Measurements from ENCODE around the gene FMN1. TPM values are rescaled to one million over a fixed set of nuclear protein-coding genes. Genes with fewer than 3 reads are reported as not detected.

FMN1 gene
- total and polyA plus RNA-seq, 2 experiments from 2014 or later = 0.93 to 2.2 TPM

- peak overlapping the region; percentile 2 for H3K4me2 ChIP-seq (ENCODE audit: unreplicated experiment)
- H3K4me3 ChIP-seq = no peak overlapping the region
- DNase-seq = peak; percentile 45
- H3K79me2 ChIP-seq (ENCODE audit: insufficient read depth) = no peaks in the 10 kb centered on the region
- no peak for TF ChIP-seq EZH2phosphoT487 (IDR thresholded peaks at IDR 0.05; ENCODE audit: insufficient read depth, low read depth)
- TF ChIP-seq EZH2 (IDR thresholded peaks at IDR 0.05; ENCODE audit: insufficient read depth, poor library complexity, severe bottlenecking) = no peak
- no peak overlapping the region for H3K9ac ChIP-seq
- no peaks in the 10 kb centered on the region for H3K36me3 ChIP-seq (ENCODE audit: low read depth)
- peaks cover 21% of the 10 kb centered on the region for H3K4me1 ChIP-seq (ENCODE audit: insufficient read depth)
- H3K27ac ChIP-seq = 0 out of 2 replicates have a peak overlapping the region, but pooled peaks have one; percentile 6
- H4K20me1 ChIP-seq (ENCODE audit: insufficient read depth) = no peaks in the 10 kb centered on the region
- peaks cover 21% of the 10 kb centered on the region for H3F3A ChIP-seq (ENCODE audit: insufficient read depth)
- peaks cover 3% of the 10 kb centered on the region; the same call in 1 of the 2 replicates for H3K9me2 ChIP-seq (ENCODE audit: insufficient read depth)
- no peaks in the 10 kb centered on the region for H3K9me3 ChIP-seq (ENCODE audit: low read depth)
- no peaks in the 10 kb centered on the region for H3K27me3 ChIP-seq (replicated peaks; ENCODE audit: insufficient read depth)
- peak overlapping the region; percentile 32; the same call in 1 of the 2 replicates for H2AFZ ChIP-seq
- in situ Hi-C loops (cut with MboI) = no loop called here
Observed at GRCh38 chr15:32893421-32893820, 301.1 kb downstream of the FMN1 start.

GRCh38 chr15:32889214-32889613 lies 305.3 kb downstream of the FMN1 start:
- in situ Hi-C loops (cut with MboI) = no loop called here
- no peak for TF ChIP-seq EZH2 (IDR thresholded peaks at IDR 0.05; ENCODE audit: insufficient read depth, poor library complexity, severe bottlenecking)
- no peak for TF ChIP-seq EZH2phosphoT487 (IDR thresholded peaks at IDR 0.05; ENCODE audit: insufficient read depth, low read depth)
- Histone ChIP-seq H4K20me1 (ENCODE audit: insufficient read depth) (no peaks in the 10 kb centered on the region), H3K4me3 (no peak overlapping the region), H3K9me2 (ENCODE audit: insufficient read depth) (no peaks in the 10 kb centered on the region), H3K27me3 (replicated peaks; ENCODE audit: insufficient read depth) (no peaks in the 10 kb centered on the region), H2AFZ (no peak overlapping the region), H3K27ac (no peak overlapping the region), H3K9ac (no peak overlapping the region), H3K79me2 (ENCODE audit: insufficient read depth) (no peaks in the 10 kb centered on the region), H3K4me2 (ENCODE audit: unreplicated experiment) (no peak overlapping the region), H3K36me3 (ENCODE audit: low read depth) (no peaks in the 10 kb centered on the region), H3K4me1 (ENCODE audit: insufficient read depth) (peaks cover 37% of the 10 kb centered on the region), H3K9me3 (ENCODE audit: low read depth) (no peaks in the 10 kb centered on the region), H3F3A (ENCODE audit: insufficient read depth) (peaks cover 35% of the 10 kb centered on the region)
- 54 to 58% methylated on average over 3 of the region's 3 CpGs for WGBS, 2 experiments (ENCODE audit: low coverage in 1 of 2, low lambda C conversion rate in 2 of 2, missing lambda C conversion rate in 2 of 2)
- DNase-seq = no peak

- Histone ChIP-seq H3K27ac (peak overlapping the region; percentile 49), H2AFZ (peak overlapping the region; percentile 3; the same call in 1 of the 2 replicates), H3K9ac (0 out of 2 replicates have a peak overlapping the region, but pooled peaks have one; percentile 0), H4K20me1 (ENCODE audit: insufficient read depth) (no peaks in the 10 kb centered on the region), H3K9me3 (ENCODE audit: low read depth) (no peaks in the 10 kb centered on the region), H3K36me3 (ENCODE audit: low read depth) (no peaks in the 10 kb centered on the region), H3K79me2 (ENCODE audit: insufficient read depth) (no peaks in the 10 kb centered on the region), H3K27me3 (replicated peaks; ENCODE audit: insufficient read depth) (no peaks in the 10 kb centered on the region), H3K4me2 (ENCODE audit: unreplicated experiment) (peak overlapping the region; percentile 53), H3F3A (ENCODE audit: insufficient read depth) (peaks cover 27% of the 10 kb centered on the region), H3K4me3 (peak overlapping the region; percentile 26), H3K4me1 (ENCODE audit: insufficient read depth) (peaks cover 30% of the 10 kb centered on the region), H3K9me2 (ENCODE audit: insufficient read depth) (no peaks in the 10 kb centered on the region)
- TF ChIP-seq EZH2 (IDR thresholded peaks at IDR 0.05; ENCODE audit: insufficient read depth, poor library complexity, severe bottlenecking) = no peak
- TF ChIP-seq EZH2phosphoT487 (IDR thresholded peaks at IDR 0.05; ENCODE audit: insufficient read depth, low read depth) = no peak
- in situ Hi-C loops (cut with MboI) = no loop called here
- peak; percentile 77 for DNase-seq
- WGBS, 2 experiments (ENCODE audit: low coverage in 1 of 2, low lambda C conversion rate in 2 of 2, missing lambda C conversion rate in 2 of 2) = 10 to 13% methylated on average over 3 of the region's 3 CpGs
Observed at GRCh38 chr15:32888221-32888761, 306.2 kb downstream of the FMN1 start.

GRCh38 chr15:32887090-32887489 lies 307.4 kb downstream of the FMN1 start:
- peak overlapping the region; percentile 26 for H3K4me3 ChIP-seq
- H3K4me1 ChIP-seq (ENCODE audit: insufficient read depth) = peaks cover 26% of the 10 kb centered on the region
- in situ Hi-C loops (cut with MboI) = no loop called here
- H3K9me3 ChIP-seq (ENCODE audit: low read depth) = no peaks in the 10 kb centered on the region
- no peak overlapping the region for H3K27ac ChIP-seq
- WGBS, 2 experiments (ENCODE audit: low coverage in 1 of 2, low lambda C conversion rate in 2 of 2, missing lambda C conversion rate in 2 of 2) = 70 to 71% methylated on average over 4 of the region's 4 CpGs
- TF ChIP-seq EZH2 (IDR thresholded peaks at IDR 0.05; ENCODE audit: insufficient read depth, poor library complexity, severe bottlenecking) = no peak
- no peak for TF ChIP-seq EZH2phosphoT487 (IDR thresholded peaks at IDR 0.05; ENCODE audit: insufficient read depth, low read depth)
- H3K79me2 ChIP-seq (ENCODE audit: insufficient read depth) = no peaks in the 10 kb centered on the region
- no peaks in the 10 kb centered on the region for H3K36me3 ChIP-seq (ENCODE audit: low read depth)
- no peaks in the 10 kb centered on the region for H3K27me3 ChIP-seq (replicated peaks; ENCODE audit: insufficient read depth)
- no peak for DNase-seq
- no peaks in the 10 kb centered on the region for H3K9me2 ChIP-seq (ENCODE audit: insufficient read depth)
- H3K9ac ChIP-seq = no peak overlapping the region
- no peaks in the 10 kb centered on the region for H4K20me1 ChIP-seq (ENCODE audit: insufficient read depth)
- peaks cover 23% of the 10 kb centered on the region for H3F3A ChIP-seq (ENCODE audit: insufficient read depth)
- peak overlapping the region; percentile 53 for H3K4me2 ChIP-seq (ENCODE audit: unreplicated experiment)
- no peak overlapping the region for H2AFZ ChIP-seq
